AG20443 (cell line): Measurements from ENCODE around the gene RHBDF1.

ENCODE experiments used
- DNase-seq: peaks from one replicate; pipeline ENCODE4 v3.0.0; 2012; ENCODE audit warnings: low spot score, mixed read lengths

The RHBDF1 gene

DNA sequence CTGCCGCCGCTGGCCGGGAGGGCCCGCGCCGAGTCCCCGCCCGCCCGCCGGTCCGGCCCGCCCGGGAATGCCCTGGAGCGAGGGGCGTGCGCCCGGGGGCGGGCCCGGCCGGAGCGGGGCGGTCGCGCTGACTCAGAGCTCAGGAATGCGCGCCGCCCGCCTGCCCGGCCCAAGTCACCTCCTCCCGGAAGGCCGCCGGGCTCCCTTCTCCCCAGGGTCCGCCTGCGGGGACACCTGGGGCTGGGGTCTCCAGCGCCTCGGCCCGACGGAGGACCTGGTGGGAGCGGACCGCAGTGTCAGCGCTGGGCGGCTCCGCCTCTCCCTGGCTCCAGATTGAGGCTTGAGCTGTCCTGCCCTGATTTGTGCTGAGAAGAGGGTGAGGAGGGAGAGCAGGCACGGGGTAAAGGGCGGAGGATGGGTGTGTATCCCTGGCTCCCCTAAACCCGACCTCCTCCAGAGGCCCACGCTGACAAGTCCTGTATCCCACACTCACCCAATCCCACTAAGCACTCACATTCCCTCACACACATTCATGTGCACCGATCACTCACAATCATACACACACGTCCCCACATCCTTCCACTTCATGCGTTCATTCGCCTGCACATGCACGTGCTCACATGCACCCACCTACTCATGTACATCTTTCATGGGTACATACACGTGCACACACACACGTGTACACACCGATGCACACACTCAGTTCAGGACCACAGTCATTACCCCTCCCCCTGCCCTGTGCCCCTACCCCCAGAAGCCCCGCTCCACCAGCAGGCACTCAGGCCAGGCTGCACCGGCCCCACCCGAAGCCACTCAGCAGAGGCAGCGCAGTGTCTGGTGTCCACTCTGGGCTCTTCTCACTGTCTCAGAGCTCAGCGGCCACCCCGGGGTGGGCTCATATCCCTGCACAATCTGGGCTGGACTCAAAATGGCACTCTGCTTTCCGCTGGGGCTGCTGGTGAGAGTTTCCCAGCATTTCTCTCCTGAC, at the start of gene RHBDF1:
Gene RHBDF1 (minus strand): TSS at position 71 of the 988 bp plus-strand sequence. CDS start 7,616 bp downstream, outside the sequence.
- DNase-seq, result peak; percentile 92

- DNase-seq, result no peak
Observed at GRCh38 chr16:120756-121155, 48.3 kb upstream of the RHBDF1 start.

DNA sequence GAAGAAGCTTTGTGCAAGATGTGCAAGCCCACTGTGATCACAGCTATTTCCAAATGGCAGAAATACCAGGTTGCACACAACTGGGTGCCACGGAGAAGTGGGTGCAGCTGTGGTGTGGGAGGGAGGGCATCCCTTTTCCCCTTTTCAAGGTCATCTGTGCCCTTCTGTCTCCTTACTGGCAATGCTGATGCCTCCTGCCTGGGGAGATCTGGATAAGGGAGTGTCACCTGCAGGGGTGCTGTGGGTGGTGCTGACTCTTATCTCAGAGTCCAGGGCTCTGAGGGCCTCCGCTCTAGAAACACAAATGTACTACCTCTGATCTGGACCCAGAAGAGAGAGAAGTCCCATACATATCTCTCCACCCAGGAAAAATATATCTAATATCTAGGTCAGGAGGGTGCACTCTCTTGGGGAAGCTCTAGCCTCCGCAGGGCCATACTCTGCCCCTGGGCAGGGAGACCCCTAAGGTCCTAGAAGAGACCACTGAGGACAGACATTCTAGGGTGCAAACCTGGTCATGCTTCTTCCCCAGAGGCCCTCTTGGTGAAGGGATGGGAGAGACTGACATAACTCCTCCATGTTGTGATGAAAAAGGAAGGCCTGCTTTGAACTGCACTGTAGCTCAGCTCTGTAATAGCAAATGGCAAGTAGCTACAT, 47.5 kb upstream of the RHBDF1 start:
- no peak for DNase-seq

DNA sequence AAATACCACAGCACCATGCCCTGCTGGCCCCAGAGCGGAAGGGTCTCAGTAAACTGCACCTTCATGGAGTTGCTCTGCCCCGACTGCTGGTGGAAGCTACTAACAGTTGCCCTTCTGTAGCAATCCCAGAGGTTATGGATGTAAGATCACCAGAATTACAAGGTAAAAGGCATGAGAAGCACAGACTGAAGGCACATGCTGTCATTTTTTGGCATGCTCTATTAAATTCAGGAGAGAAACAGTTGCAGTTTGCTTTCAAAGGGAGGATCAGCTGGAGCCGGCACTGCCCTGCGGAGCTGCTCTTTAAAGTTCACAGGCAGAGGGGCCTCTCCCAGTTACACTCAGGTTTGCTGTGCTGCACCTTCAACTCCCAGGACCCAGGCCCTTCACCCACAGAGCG, 46.9 kb upstream of the RHBDF1 start:
- no peak for DNase-seq

GRCh38 chr16:118857-119256, 46.4 kb upstream of the RHBDF1 start:
- no peak for DNase-seq

- DNase-seq, result peak; percentile 76
Observed at GRCh38 chr16:117379-118365, 45.2 kb upstream of the RHBDF1 start.

- no peak for DNase-seq
Observed at GRCh38 chr16:116015-116414, 43.6 kb upstream of the RHBDF1 start.

DNA sequence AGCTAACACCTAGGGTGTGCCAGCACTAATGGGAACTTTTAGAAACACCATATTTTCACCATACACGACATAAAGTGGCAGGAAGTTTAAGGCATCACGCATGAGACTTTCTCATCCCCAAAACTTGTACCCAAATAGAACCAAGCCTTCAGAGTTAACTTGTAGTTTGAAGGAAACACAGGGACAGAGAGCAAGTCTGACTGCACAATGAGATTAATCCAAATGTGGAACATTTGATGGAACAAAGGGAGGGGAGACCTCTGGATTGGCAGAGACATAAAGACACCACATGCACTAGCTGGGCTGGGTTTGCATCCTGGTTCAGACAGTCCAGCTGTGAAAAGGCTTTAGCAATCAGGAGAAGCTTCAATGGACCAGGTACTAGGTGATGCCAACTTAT, 41.9 kb upstream of the RHBDF1 start:
- DNase-seq, result no peak

DNA sequence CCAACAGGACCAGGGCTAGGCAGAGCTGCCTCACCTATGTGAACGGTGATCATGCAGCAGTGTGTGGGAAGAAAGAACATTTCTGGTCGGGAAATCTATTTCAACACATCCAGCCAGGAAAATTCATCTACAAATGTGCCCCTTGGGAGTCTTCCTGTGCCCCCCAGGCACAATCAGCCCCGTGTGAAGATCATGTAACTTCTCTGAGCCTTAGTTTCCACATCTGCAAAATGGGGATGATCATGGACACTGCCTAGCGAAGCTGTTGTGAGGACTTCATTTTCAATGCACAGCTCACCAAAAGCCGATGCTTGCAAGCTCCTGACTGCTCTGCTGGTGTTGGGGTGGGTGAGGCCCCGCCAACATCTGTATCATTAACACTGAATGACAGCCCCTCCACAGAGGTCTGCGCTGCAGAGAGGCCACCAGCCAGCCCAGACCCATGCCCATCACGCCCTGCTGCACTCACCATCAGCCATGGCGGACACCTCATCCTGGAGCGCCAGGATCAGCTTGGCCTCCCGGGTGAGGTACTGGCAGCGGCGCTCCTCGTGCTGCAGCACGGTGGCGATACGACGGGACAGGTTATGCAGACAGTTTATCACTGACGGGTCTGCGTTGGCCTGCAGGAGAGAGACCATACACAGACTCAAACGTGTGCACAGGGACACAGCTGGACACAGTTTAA, 39.9 kb upstream of the RHBDF1 start:
- no peak for DNase-seq

DNA sequence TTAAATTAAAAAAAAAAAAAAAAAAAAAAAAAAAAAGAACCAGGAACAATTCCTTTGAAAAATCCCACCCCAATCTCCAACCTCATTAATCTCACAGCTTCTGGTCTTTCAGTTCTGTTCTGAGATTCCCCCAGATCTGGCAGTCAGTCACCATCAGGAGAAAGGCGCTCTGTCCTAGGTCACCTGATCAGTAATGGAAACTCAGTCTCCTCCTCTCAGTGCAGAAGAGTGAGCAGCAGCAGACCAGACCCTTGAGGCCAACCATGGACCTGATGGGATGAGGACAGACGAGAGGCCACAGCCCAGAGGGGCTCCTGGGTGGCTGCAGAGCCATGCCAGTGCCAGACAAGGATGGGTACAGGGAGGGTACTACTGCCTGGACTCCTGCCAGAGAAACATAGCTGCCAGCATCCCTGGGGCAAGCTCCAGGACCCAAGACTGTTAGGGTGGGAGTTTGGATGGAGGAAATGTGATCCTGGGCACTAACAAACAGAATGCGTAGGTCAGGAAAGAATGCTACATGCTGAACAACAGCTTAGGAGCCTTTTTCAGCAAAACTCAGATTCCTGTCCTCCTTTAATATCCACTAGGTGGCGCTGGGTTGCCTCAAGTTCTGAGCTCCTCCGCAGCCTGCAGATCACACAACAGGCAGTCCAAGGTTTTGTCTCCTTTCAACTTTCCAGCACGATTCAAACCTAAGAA, 34.3 kb upstream of the RHBDF1 start:
- DNase-seq, result peak; percentile 87

- DNase-seq, result no peak
Observed at GRCh38 chr16:105521-105920, 33.1 kb upstream of the RHBDF1 start.

DNA sequence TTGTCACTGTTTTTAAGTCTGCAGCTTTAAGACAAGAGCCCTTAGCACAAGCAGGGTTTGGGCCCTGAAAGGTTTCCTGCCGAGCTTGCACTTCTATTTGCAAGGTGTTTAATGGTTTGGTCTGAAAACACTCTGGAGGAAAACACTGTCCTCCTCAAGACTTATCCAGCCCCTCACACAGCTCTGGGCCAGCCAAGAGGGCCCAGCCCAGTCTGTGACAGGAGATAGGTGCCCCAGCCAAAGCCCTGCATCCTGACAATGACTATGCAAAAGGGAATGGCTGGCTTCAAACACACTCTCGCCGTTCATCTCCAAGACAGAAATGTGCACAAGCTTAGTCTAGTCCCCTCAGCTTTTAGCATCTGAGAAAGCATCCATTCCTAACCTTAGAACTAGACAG, 32.5 kb upstream of the RHBDF1 start:
- no peak for DNase-seq

- DNase-seq, result no peak
Observed at GRCh38 chr16:104355-104754, 31.9 kb upstream of the RHBDF1 start.

- DNase-seq, result no peak
Observed at GRCh38 chr16:102060-102855, 29.8 kb upstream of the RHBDF1 start.

- DNase-seq, result no peak
Observed at GRCh38 chr16:101586-101985, 29.2 kb upstream of the RHBDF1 start.

DNA sequence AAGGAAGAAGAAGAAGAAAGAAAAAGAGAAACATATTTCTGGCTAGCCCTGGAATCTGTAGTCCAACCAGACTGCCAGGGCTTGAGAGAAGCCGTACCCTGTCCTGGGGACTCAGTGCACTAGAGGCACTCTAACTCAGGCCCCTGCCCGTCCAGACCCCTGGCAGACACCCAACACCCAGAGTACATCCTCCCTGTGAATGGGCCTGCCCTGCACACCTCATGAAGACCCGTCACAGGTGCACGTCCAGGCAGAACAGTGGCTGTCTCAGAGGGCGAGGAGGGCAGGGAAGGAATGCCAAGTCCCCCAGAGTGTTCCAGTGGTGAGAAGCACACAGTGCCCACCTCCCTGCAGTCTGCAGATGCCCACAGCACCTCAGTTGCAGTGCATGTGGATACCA, 28.6 kb upstream of the RHBDF1 start:
- no peak for DNase-seq

DNA sequence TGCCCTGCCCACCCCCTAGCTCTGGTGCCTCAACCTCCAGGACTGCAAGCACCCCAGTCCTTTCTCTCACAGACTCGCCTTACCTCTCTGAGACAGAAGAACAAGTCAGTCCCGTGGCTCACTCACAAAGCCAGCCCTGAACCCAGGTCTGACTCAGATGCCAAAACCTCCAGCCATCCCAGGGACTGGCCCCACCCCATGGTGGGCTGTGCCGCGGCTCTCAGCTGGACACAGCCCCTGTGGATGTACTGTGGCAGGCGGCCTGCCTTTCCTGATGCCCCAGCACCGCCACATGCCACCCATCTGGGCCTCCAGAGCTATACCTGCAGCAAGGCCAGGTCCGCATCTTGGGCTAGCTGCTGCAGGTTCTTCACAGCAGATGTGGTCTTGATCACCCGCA, 25.4 kb upstream of the RHBDF1 start:
- DNase-seq, result peak; percentile 48

DNA sequence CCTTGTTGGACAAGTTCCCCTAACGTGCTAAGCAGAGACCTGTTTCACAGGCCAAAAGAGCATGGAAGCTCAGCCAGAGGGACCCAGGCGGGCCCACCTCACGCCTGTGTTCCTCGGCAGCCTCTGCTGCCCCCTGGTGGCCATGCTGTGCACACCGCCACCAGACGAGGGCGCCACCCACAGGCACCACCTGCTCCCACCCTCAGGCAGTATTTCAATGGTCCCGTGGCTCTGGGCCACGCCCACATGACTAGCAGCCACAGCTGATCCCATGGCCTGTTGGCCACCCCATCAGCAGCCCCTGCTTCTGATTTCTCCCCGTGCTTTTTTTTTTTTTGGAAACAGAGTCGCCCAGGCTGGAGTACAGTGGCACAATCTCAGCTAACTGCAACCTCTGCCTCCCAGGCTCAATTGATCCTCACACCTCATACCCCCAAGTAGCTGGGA, 24.5 kb upstream of the RHBDF1 start:
- peak; percentile 98 for DNase-seq

DNA sequence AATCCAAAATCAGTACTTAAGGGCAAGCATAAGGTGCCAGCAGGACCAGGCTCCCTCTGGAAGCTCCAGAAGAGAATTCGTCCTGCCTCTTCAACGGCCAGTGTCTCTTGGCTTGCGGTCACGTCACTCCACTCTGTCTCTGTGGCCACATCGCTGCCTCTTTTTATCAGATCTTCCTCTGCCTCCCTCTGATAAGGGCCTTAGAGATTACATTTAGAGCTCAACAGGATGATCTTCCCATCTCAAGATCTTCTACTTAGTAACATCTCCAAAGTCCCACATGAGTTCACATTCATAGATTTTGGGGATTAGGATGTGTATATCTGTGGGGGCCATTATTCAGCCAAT, 22.5 kb upstream of the RHBDF1 start:
- DNase-seq, result no peak
